MM.1S (cell line): Measurements from ENCODE around the gene C2orf78.

Source experiments
- CTCF ChIP-seq: fragments of 300-600 bp; sonication (generic); IDR thresholded peaks from 2 replicates; pipeline ENCODE4 v1.5.1; 2016; ENCODE audit warnings: antibody characterized with exemption, low read length, mixed read lengths
- EZH2 ChIP-seq: fragments of 300-600 bp; sonication (generic); optimal IDR thresholded peaks from 2 replicates; pipeline ENCODE3; 2017; ENCODE audit warnings: low read depth, mild to moderate bottlenecking, antibody characterized with exemption, low read length, mixed read lengths
- EZH2phosphoT487 ChIP-seq: fragments of 300-600 bp; sonication (generic); IDR thresholded peaks from 2 replicates; pipeline ENCODE4 v1.6.1; 2018; ENCODE audit warnings: antibody characterized with exemption, low read length

- no peak for TF ChIP-seq CTCF
- TF ChIP-seq EZH2 = no peak
- TF ChIP-seq EZH2phosphoT487 = no peak
Observed at GRCh38 chr2:73836141-73836943, 52.4 kb downstream of the C2orf78 start.
